Ramos (cell line): ENCODE data around the gene HK1.

Experiments
- in situ Hi-C: fragments of 300-500 bp; cut with MboI; formaldehyde crosslinking; loops from one replicate; pipeline ENCODE4 v1.14.3; 2022; ENCODE audit warnings: low sequenced_read_pairs; ENCODE audit not compliant: unreplicated experiment

Gene HK1

DNA sequence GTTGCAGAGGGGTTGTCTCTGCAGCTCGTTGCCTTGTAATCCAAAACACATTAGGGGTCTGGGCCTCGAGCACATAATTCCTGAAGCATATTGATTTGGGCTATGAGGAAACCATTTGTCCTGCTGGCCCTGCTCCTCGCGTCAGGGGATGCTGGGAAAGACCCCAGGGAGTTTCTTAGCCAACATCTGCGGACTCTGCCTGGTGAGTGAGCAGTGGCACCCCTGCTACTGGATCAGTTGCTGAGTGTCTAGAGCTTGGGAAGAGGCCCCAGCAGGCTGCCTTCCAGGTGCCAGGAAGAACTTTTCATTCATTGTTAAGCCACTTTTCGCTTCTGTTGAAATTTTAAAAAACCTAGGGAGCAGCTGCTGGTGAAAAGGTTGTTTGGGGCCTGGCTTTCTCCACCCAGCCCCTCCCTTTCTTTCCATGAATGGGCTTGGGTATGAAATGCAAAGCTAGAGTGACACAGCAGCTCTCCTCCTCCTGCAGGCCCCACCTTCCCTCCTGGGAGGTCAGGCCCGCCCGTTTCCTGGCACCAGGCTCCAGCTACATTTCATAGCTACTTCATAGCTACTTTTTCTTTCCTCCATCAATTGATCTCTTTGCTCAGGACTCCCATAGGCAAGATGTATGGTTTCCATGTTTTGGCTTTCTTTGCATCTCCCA, 111.7 kb downstream of the HK1 start:
- in situ Hi-C loops, result no loop called here

DNA sequence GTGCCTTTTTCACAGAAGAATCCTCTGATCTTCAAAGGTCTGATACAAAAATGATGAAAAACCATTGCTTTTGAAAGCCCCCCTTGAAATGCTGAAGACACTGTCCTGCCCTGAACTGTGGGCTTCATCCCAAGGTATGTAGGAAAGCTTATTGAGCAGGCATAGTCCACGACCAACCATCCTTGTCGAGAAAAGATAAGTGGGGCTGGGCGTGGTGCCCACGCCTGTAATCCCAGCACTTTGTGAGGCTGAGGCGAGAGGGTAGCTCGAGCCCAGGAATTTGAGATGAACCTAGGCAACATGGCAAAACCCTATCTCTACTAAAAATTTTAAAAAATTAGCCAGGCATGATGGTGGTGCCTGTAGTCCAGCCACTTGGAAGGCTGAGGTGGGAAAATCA, 112.9 kb downstream of the HK1 start:
- in situ Hi-C loops, result no loop called here

DNA sequence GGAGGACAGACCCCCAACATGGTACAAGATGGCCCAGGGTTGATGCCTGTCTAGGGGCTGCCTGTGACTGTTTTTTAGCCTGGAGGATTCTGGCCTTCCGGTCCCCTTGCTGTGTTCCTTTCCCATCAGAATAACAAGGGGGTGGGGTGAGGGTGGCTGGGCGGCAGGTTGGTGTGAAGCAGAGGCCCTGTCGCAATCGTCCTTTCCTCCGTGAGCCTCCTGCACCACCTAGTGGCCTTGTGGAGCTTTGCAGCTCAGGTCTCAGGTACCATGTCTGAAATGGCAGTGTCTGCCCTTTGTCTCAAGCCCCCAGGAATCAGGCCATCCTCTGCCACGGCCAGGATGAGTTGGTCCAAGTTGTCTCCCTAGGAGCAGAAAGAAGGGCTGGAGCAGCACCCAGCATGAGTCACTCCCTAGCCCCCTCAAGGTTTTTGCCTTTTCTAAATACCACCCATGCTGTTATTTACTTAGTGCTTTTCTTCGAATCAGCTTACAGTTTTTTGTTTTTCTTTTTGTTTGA, 114.2 kb downstream of the HK1 start:
- in situ Hi-C loops, result no loop called here

DNA sequence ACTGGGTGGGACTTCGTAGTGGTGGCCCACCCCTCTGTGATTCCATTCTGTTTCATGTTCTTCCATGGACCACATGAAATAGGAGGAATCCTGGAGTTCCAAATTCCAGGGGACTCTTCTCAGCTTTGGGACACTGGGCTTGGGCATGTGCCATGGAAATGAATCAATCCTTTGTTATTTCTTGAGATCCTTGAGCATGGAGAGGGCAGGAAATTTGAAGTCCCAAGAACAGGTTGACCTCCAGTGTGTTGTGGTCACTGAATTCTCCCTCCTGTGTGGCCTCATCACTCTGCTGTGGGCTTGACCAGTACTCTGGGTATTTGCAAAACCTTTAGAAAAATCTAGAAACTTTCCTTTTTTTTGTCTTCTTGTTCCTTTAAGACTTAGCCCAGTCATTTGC, 115.7 kb downstream of the HK1 start:
- in situ Hi-C loops, result no loop called here

- in situ Hi-C loops, result no loop called here
These were observed 119.7 kb downstream of the HK1 start for GRCh38 chr10:69397972-69398371.

DNA sequence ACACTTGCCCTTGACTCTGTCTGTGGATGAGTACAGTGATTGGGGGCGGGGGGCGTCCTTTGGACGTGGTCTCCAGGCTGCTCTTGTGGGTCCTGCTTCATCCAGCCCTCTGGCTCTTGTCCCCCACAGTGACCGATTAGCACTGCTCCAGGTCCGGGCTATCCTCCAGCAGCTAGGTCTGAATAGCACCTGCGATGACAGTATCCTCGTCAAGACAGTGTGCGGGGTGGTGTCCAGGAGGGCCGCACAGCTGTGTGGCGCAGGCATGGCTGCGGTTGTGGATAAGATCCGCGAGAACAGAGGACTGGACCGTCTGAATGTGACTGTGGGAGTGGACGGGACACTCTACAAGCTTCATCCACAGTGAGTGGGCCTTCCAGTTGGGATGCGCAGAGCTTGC, 120.2 kb downstream of the HK1 start:
- in situ Hi-C loops, result no loop called here

GRCh38 chr10:69400936-69401335, 122.6 kb downstream of the HK1 start:
- in situ Hi-C loops, result loop anchor here (5.0 kb wide), 1 partner anchor 169 kb away; no protein-coding TSS in a partner anchor

DNA sequence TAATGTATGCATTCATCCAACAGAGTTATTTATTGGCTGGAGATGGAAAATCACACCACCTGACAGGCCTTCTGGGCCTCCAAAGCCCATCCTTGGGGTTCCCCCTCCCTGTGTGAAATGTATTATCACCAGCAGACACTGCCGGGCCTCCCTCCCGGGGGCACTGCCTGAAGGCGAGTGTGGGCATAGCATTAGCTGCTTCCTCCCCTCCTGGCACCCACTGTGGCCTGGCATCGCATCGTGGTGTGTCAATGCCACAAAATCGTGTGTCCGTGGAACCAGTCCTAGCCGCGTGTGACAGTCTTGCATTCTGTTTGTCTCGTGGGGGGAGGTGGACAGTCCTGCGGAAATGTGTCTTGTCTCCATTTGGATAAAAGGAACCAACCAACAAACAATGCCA, 123.1 kb downstream of the HK1 start:
- in situ Hi-C loops, result loop anchor here (5.0 kb wide), 1 partner anchor 169 kb away; no protein-coding TSS in a partner anchor

DNA sequence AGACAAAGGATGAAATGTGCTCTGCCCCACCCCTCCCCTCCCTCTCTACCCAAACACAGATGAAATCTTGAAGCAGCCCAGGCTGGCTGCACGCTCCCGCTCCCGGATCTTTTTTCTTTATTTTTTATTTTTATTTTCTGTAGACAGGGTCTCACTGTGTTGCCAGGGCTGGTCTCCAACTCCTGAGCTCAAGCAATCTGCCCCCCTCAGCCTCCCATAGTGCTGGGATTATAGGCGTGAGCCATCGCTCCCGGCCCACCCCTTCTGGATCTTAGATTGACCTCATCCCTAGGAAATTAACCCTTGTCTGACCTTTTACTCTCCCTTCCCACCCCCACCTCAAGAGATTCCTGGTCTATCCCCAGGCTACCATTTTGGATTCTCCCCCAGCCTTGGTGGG, 124.1 kb downstream of the HK1 start:
- in situ Hi-C loops, result loop anchor here (5.0 kb wide), 1 partner anchor 170 kb away; no protein-coding TSS in a partner anchor

DNA sequence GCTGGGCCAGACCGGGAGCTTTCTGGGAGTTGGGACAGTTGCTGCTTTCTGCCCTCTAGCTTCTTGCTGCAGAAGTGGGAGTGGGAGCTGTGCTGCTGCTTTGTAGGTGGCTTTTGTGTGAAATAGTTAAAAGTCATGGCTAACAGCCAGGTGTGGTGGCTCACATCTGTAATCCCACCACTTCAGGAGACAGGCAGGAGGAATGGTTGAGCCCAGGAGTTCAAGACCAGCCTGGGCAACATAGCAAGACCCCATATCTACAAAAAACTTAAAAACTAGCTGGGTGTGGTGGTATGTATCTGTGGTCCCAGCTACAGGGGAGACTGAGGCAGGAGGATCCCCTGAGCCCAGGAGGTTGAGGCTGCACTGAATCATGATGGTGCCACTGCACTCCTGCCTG, 124.8 kb downstream of the HK1 start:
- in situ Hi-C loops, result loop anchor here (5.0 kb wide), 1 partner anchor 171 kb away; no protein-coding TSS in a partner anchor

GRCh38 chr10:69403519-69403918, 125.2 kb downstream of the HK1 start:
- in situ Hi-C loops, result loop anchor here (5.0 kb wide), 1 partner anchor 171 kb away; no protein-coding TSS in a partner anchor

DNA sequence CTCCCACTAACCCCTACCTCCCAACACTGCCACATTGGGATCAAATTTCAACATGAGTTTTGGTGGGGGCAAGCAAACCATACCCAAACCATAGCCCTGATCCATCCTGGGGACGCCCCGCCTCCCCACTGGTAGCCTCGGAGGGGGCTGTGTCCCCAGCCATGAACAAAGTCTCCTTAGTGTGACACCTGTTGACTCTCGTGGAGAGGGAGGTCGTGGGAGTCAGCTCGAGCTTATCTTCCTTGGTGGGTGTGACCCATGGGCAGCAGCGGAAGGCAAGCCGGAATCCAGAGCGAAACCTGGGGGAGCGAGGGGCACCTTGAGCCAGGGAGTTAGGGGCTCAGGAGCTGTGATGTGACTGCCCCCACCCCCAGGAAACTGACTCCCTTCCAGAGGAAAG, 126.5 kb downstream of the HK1 start:
- in situ Hi-C loops, result loop anchor here (5.0 kb wide), 1 partner anchor 172 kb away; no protein-coding TSS in a partner anchor

- in situ Hi-C loops, result no loop called here
These were observed 126.9 kb downstream of the HK1 start for GRCh38 chr10:69405221-69405620.

- in situ Hi-C loops, result no loop called here
These were observed 128.1 kb downstream of the HK1 start for GRCh38 chr10:69406302-69406811.

DNA sequence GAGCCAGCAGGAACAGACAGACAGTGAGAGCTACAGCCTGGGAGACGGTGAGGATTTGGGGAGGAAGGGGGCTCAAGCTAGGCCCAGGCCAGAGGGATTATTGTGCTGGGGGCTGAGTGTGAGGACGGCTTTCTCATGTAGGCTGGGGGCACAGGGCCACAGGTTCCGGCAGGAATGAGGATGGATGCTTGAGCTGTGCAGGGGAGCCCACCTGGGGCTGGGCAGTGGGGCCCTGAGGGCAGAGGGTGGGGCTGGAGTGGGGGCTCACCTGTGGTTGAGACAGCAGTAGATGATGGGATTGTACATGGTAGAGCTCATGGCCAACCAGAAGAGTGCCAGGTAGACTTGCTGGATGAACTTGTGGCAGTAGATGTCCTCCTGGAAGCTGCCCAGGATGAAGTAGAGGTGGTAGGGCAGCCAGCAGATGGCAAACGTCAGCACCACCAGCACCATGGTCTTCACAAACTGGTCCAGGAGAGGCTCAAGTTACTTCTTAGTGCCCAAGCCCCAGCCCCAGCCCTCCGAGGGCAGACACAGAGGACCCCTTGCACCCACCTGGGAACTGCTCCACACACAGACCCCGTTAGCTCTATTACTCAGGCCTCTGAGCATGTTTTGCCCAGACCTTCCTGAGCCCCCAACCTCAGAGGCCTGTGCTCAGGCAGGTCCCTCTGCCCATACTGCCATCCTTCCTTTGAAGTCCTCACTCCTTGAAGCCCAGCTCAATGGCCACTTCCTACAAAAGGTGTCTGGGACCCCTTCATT, 128.7 kb downstream of the HK1 start:
- in situ Hi-C loops, result no loop called here

DNA sequence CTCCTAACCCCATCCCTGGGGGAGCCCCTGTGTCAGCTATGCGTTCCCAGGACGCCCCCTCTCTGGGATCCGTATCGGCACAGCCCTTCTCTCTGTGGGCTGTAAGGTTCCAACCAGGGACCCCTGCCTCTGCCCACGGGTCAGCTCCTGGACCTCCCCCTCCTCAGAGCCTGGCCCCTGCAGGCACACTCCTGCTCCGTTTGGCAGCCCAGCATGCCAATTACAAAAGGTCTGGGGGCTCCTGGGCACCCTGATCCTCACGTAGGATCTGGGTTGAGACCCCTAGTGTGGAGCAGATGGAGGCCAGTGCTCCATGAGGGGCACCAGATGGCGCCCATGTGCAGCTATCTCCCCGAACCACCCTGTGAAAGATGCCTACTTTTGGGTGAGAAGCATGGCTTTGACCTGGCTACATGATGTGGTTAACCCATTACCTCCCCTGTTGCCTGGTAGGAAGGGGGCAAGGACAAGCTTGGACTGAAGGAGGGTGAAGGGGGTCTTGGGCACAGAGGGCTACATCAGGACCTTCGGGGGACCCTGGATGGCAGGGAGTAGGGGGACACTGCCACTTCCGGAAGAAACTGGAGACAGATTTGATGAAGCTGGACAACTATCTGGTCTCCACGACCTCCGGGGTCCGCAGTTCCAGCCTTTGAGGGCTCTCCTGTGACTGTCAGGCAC, 129.5 kb downstream of the HK1 start:
- in situ Hi-C loops, result no loop called here

DNA sequence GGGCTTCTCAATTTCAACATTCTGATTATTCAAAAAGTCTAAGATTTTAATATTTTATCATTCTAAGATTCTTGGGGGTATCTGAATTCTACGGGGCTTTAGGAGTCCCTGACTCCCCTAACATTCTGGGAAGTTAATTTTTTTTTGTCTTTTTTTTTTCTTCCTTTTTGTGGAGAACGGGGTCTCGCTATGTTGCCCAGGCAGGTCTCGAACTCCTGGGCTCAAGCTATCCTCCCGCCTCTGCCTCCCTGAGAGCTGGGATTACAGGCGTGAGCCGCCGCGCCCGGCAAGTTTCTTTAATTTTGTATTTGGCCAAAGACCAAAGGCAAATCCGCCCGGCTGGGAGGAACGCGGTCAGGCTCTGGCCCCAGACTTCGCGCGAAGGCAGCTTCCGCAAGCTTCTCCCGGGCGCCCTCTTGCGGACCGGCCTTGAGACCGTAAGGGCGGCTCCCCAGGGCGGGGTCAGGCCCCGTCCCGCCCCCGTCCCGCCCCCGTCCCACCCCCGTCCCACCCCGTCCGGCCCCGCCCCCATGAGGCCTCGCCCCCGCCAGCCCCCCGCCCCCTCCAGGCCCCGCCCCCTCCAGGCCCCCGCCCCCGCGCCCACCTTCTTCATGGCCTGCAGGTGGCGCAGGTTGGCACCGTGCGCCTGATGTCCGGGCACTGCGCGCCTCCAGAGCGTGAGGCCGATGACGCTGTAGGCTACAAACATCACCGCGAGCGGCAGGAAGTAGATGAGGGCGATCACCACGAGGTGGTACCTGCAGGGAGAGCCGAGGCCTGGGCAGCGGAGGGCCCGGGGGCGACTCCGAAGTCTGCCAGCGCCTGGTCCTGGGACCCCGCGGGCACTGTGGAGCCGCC, 130.3 kb downstream of the HK1 start:
- in situ Hi-C loops, result no loop called here

GRCh38 chr10:69409176-69409495, 130.8 kb downstream of the HK1 start:
- in situ Hi-C loops, result no loop called here

- in situ Hi-C loops, result loop anchor here (5.0 kb wide), 1 partner anchor 97 kb away; no protein-coding TSS in a partner anchor
These were observed 131.7 kb downstream of the HK1 start for GRCh38 chr10:69409968-69410367.

- in situ Hi-C loops, result loop anchor here (5.0 kb wide), 1 partner anchor 97 kb away; no protein-coding TSS in a partner anchor
These were observed 132.2 kb downstream of the HK1 start for GRCh38 chr10:69410487-69410886.
